ENCODE measurements around the gene LIMA1. TPM values are rescaled to one million over a fixed set of nuclear protein-coding genes. Genes with fewer than 3 reads are reported as not detected.
"Not testable (repeated sequence)": the region's sequence is repeated elsewhere in the genome, so short reads cannot be mapped to it uniquely, and the experiment has no call there.

Gene LIMA1
- total and polyA plus RNA-seq, 2 donors (not counting 1 experiment from before 2014, with no cell fraction given) = 1.3 to 2.1 TPM

- no peaks in the 10 kb centered on the region for H3K27me3 ChIP-seq (replicated peaks in 1 of 4; ENCODE audit: control extremely low read depth in 1 of 4, control insufficient read depth in 3 of 4, insufficient read depth in 4 of 4, low read length in 3 of 4)
- ATAC-seq (ENCODE audit: low read depth) = no peak
- CTCF ChIA-PET = interaction anchor here (3.7 kb wide), 1 partner anchor 239 kb away, joined by 12 read pairs; no protein-coding TSS in a partner anchor
- H3K4me1 Mint-ChIP-seq = no peaks in the 10 kb centered on the region
- no peak overlapping the region for H3K9ac ChIP-seq (ENCODE audit: low read length)
- no peak overlapping the region for H3K4me3 Mint-ChIP-seq
- H3K36me3 ChIP-seq (replicated peaks in 1 of 2; ENCODE audit: control extremely low read depth in 1 of 2, control insufficient read depth in 1 of 2, extremely low read depth in 1 of 2, insufficient read depth in 2 of 2, low read length in 1 of 2) = no peaks in the 10 kb centered on the region
- no peaks in the 10 kb centered on the region for H3K4me1 ChIP-seq (ENCODE audit: control insufficient read depth in 2 of 2, insufficient read depth in 2 of 2, low read length in 2 of 2)
- no peaks in the 10 kb centered on the region for H4K20me1 ChIP-seq (ENCODE audit: control insufficient read depth, insufficient read depth, low read length, poor library complexity, severe bottlenecking)
- no peak overlapping the region for H3K4me3 ChIP-seq (ENCODE audit: control extremely low read depth in 1 of 5, extremely low read depth in 1 of 5, insufficient read depth in 1 of 5, low read depth in 2 of 5, low read length in 4 of 5)
- POLR2A ChIA-PET = no interaction called here
- WGBS (ENCODE audit: insufficient coverage) = 100% methylated on average over 3 of the region's 5 CpGs
- no peak overlapping the region for H3K4me2 ChIP-seq (replicated peaks; ENCODE audit: low read depth, low read length, poor library complexity, severe bottlenecking)
- H3K27me3 Mint-ChIP-seq = no peaks in the 10 kb centered on the region
- H3K9me3 Mint-ChIP-seq (ENCODE audit: insufficient read depth) = no peaks in the 10 kb centered on the region
- no peak overlapping the region for H3K27ac Mint-ChIP-seq
- no peaks in the 10 kb centered on the region for H3K79me2 ChIP-seq (ENCODE audit: control insufficient read depth, insufficient read depth, low read length)
- no peak overlapping the region for H3K27ac ChIP-seq (ENCODE audit: low read length in 2 of 2)
- intact Hi-C loops (cut with micrococcal nuclease) = no loop called here
- no peak overlapping the region for H2AFZ ChIP-seq (ENCODE audit: insufficient read depth, low read depth, low read length, poor library complexity, severe bottlenecking)
- no peaks in the 10 kb centered on the region for H3K9me3 ChIP-seq (ENCODE audit: control extremely low read depth in 1 of 3, control insufficient read depth in 2 of 3, insufficient read depth in 1 of 3, low read length in 2 of 3)
- DNase-seq = no peak
- TF ChIP-seq CTCF (IDR thresholded peaks at IDR 0.05) = no peak
- TF ChIP-seq EZH2 (IDR thresholded peaks at IDR 0.05; ENCODE audit: borderline replicate concordance, insufficient read depth, low read depth, low read length, poor library complexity, severe bottlenecking) = no peak
Measured at GRCh38 chr12:50313256-50313931, 30.1 kb upstream of the LIMA1 start.

GRCh38 chr12:50311858-50312609 is 28.7 kb upstream of the LIMA1 start:
- H3K9me3 ChIP-seq (ENCODE audit: control extremely low read depth in 1 of 3, control insufficient read depth in 2 of 3, insufficient read depth in 1 of 3, low read length in 2 of 3); H3K4me1 ChIP-seq (ENCODE audit: control insufficient read depth in 2 of 2, insufficient read depth in 2 of 2, low read length in 2 of 2); H2AFZ ChIP-seq (ENCODE audit: insufficient read depth, low read depth, low read length, poor library complexity, severe bottlenecking); H3K9me3 Mint-ChIP-seq (ENCODE audit: insufficient read depth); H3K27ac ChIP-seq (ENCODE audit: low read length in 2 of 2); intact Hi-C loops (cut with micrococcal nuclease); H3K36me3 ChIP-seq (replicated peaks in 1 of 2; ENCODE audit: control extremely low read depth in 1 of 2, control insufficient read depth in 1 of 2, extremely low read depth in 1 of 2, insufficient read depth in 2 of 2, low read length in 1 of 2); H3K27me3 Mint-ChIP-seq; H3K4me2 ChIP-seq (replicated peaks; ENCODE audit: low read depth, low read length, poor library complexity, severe bottlenecking); H3K4me3 Mint-ChIP-seq; H3K9ac ChIP-seq (ENCODE audit: low read length); H3K27ac Mint-ChIP-seq; H3K79me2 ChIP-seq (ENCODE audit: control insufficient read depth, insufficient read depth, low read length); H3K4me1 Mint-ChIP-seq; H3K27me3 ChIP-seq (replicated peaks in 1 of 4; ENCODE audit: control extremely low read depth in 1 of 4, control insufficient read depth in 3 of 4, insufficient read depth in 4 of 4, low read length in 3 of 4); H3K4me3 ChIP-seq (ENCODE audit: control extremely low read depth in 1 of 5, extremely low read depth in 1 of 5, insufficient read depth in 1 of 5, low read depth in 2 of 5, low read length in 4 of 5); POLR2A ChIA-PET; ATAC-seq (ENCODE audit: low read depth); H4K20me1 ChIP-seq (ENCODE audit: control insufficient read depth, insufficient read depth, low read length, poor library complexity, severe bottlenecking); DNase-seq: not testable (repeated sequence)
- WGBS (ENCODE audit: insufficient coverage) = 98% methylated on average over 9 of the region's 11 CpGs
- CTCF ChIA-PET = interaction anchor here (1.1 to 3.7 kb wide), 2 partner anchors 238 to 242 kb away, joined by 3 to 12 read pairs; no protein-coding TSS in a partner anchor
